Mucosa of rectum (tissue), 2 donors: ENCODE measurements around the gene ENTREP1.

Source experiments
- H3K27ac ChIP-seq, 2 donors: one replicate each; pipeline ENCODE4 v1.7.0; 2013; ENCODE audit warnings: inconsistent platforms in 2 of 2, low read depth in 2 of 2, low read length in 2 of 2
- H3K27me3 ChIP-seq, 2 donors: one replicate each; pipeline ENCODE4 v1.7.0; 2013; ENCODE audit warnings: low read length in 2 of 2; ENCODE audit not compliant: control insufficient read depth in 2 of 2, insufficient read depth in 2 of 2
- H3K36me3 ChIP-seq, 2 donors: one replicate each; pipeline ENCODE4 v1.7.0; 2013; ENCODE audit warnings: low read length in 2 of 2; ENCODE audit not compliant: control insufficient read depth in 2 of 2, insufficient read depth in 2 of 2
- H3K4me1 ChIP-seq, 2 donors: one replicate each; pipeline ENCODE4 v1.7.0; 2013; ENCODE audit warnings: low read length in 2 of 2, mild to moderate bottlenecking in 1 of 2; ENCODE audit not compliant: control insufficient read depth in 2 of 2, insufficient read depth in 2 of 2
- H3K4me3 ChIP-seq, 2 donors: one replicate each; pipeline ENCODE4 v1.7.0; 2013; ENCODE audit warnings: low read length in 2 of 2
- H3K9ac ChIP-seq, 2 donors: one replicate each; pipeline ENCODE4 v1.7.0; 2013; ENCODE audit warnings: low read length in 2 of 2, low read depth in 1 of 2, mild to moderate bottlenecking in 1 of 2
- H3K9me3 ChIP-seq, 2 donors: one replicate each; pipeline ENCODE4 v1.7.0; 2013; ENCODE audit warnings: low read length in 2 of 2; ENCODE audit not compliant: control insufficient read depth in 2 of 2
- donor health status: healthy.
- donor health status: Normal muscosa, but diverticular disease.

ENTREP1 gene

DNA sequence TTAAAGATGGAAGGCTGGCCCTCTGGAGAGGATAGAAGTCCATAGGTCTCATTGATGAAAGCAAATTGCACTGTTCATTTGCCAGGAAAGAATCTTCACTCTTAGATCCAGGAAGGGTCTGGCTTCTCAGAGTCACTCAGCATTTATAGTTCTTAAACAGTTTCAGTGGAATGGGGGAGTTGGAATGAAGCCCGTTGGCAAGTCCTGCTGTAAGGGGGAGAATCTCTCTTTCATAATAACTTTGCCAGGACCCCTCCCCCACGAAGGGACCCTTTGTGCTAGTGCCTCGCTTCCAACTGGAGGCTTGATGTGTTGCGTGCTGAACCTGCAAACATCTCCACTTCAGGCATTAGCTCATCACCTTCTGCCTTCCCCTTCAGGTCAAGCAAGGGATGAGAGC, 57.1 kb downstream of the ENTREP1 start:
- H3K36me3 ChIP-seq, result no peaks in the 10 kb centered on the region
- H3K27me3 ChIP-seq, result no peaks in the 10 kb centered on the region
- H3K9me3 ChIP-seq, result no peaks in the 10 kb centered on the region
- H3K27ac ChIP-seq, result no peak overlapping the region
- H3K9ac ChIP-seq, result no peak overlapping the region
- H3K4me3 ChIP-seq, result no peak overlapping the region
- no peaks in the 10 kb centered on the region for H3K4me1 ChIP-seq

- Histone ChIP-seq H3K27ac (no peak overlapping the region), H3K9ac (no peak overlapping the region), H3K9me3 (no peaks in the 10 kb centered on the region), H3K4me3 (no peak overlapping the region), H3K4me1 (no peaks in the 10 kb centered on the region), H3K27me3 (no peaks in the 10 kb centered on the region), H3K36me3 (no peaks in the 10 kb centered on the region)
Observed at GRCh38 chr9:69385581-69386033, 60.6 kb downstream of the ENTREP1 start.

DNA sequence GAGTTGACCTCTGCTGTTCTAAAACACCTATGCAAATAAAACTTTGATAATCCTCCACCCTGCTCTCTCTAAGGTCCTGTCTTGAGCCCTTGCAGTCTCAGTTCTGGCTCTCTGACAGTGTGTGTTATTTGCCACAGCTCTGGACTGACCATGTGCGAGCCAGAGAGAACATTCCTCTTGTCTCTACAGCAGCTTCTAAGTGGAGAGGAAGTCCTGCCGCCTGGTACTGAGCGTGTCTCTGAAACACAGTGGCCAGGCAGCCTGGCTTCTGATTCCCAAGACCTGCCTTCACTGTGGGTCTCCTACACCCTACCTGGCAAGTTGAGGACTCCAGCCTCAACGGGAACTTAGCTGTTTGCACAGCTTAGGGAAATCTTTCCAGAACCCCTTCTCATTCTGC, 61.6 kb downstream of the ENTREP1 start:
- Histone ChIP-seq H3K27me3 (no peaks in the 10 kb centered on the region), H3K27ac (no peak overlapping the region), H3K9me3 (no peaks in the 10 kb centered on the region), H3K36me3 (no peaks in the 10 kb centered on the region), H3K4me1 (peaks cover 0 to 2% of the 10 kb centered on the region in 2 donors), H3K4me3 (no peak overlapping the region), H3K9ac (no peak overlapping the region)

- H3K27ac ChIP-seq, result no peak overlapping the region
- H3K9me3 ChIP-seq, result no peaks in the 10 kb centered on the region
Observed at GRCh38 chr9:69388596-69388995, 63.6 kb downstream of the ENTREP1 start.

DNA sequence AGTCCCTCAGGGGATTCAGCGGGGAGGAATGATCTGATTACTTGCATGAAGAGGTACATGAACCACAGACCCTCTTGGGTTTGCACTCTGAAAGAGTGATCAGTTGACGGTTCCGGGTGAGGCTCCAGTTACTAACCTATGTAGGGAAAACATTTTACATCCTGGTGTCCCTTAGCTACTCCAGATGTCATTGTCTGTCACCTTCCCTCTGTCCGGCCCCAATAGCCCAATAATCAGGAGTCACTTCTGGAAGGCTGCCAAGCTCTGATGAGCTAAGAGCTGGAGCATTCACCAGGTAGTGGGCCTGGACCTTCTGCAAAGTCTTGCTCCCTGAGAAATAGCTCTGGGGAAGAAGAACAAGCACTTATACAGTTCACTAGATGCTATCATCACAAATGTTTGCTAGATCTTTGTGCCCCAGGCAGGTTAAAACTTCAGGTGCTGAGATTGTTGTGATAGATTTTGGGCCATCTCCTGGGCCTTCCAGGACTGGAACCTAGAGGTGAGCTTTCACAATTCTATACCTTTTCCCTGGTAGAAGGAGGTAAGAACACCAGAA, 64.5 kb downstream of the ENTREP1 start:
- Histone ChIP-seq H3K9me3 (no peaks in the 10 kb centered on the region), H3K27me3 (no peaks in the 10 kb centered on the region), H3K27ac (no peak overlapping the region), H3K4me3 (no peak overlapping the region), H3K36me3 (no peaks in the 10 kb centered on the region), H3K4me1 (peaks cover 0 to 4% of the 10 kb centered on the region in 2 donors), H3K9ac (no peak overlapping the region)

More at GRCh38 chr9:69388596-69388995, 63.6 kb downstream of the ENTREP1 start:
- Histone ChIP-seq H3K4me1 (peaks cover 0 to 4% of the 10 kb centered on the region in 2 donors), H3K4me3 (no peak overlapping the region), H3K27me3 (no peaks in the 10 kb centered on the region), H3K36me3 (no peaks in the 10 kb centered on the region), H3K9ac (no peak overlapping the region)

GRCh38 chr9:69391487-69391886, 66.5 kb downstream of the ENTREP1 start:
- no peak overlapping the region for H3K4me3 ChIP-seq
- no peak overlapping the region for H3K27ac ChIP-seq
- H3K9ac ChIP-seq, result no peak overlapping the region
- no peaks in the 10 kb centered on the region for H3K36me3 ChIP-seq
- no peaks in the 10 kb centered on the region for H3K27me3 ChIP-seq
- H3K9me3 ChIP-seq, result no peaks in the 10 kb centered on the region
- peaks cover 0 to 4% of the 10 kb centered on the region in 2 donors for H3K4me1 ChIP-seq

- H3K27me3 ChIP-seq, result no peaks in the 10 kb centered on the region
- H3K27ac ChIP-seq, result no peak overlapping the region
- H3K9me3 ChIP-seq, result no peaks in the 10 kb centered on the region
- no peak overlapping the region for H3K9ac ChIP-seq
- no peaks in the 10 kb centered on the region for H3K36me3 ChIP-seq
- no peak overlapping the region for H3K4me3 ChIP-seq
- H3K4me1 ChIP-seq, result peaks cover 0 to 4% of the 10 kb centered on the region in 2 donors
Observed at GRCh38 chr9:69391946-69392345, 66.9 kb downstream of the ENTREP1 start.

DNA sequence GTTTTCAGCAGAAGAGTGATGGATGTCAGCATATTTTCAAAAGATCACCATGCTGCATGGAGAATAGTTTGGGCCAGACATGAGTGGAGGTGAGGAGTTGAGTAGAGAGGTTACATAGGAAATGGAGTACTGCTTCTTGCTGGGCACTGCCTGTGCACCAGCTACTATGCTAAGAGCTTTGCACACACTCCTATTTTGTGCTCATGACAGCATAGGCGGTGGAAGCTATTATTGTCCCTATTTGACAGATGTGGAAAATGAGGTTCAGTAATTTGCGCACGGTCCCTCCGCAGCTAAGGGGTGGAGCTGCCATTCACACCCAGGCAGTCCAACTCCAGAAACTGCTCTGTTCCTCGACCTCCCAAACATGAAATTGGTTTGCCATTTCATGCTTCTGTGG, 67.8 kb downstream of the ENTREP1 start:
- Histone ChIP-seq H3K4me3 (no peak overlapping the region), H3K9me3 (no peaks in the 10 kb centered on the region), H3K9ac (no peak overlapping the region), H3K27me3 (no peaks in the 10 kb centered on the region), H3K4me1 (peaks cover 0 to 4% of the 10 kb centered on the region in 2 donors), H3K27ac (no peak overlapping the region), H3K36me3 (no peaks in the 10 kb centered on the region)

GRCh38 chr9:69393425-69393824, 68.4 kb downstream of the ENTREP1 start:
- H3K36me3 ChIP-seq, result no peaks in the 10 kb centered on the region
- no peak overlapping the region for H3K9ac ChIP-seq
- H3K4me3 ChIP-seq, result no peak overlapping the region
- no peaks in the 10 kb centered on the region for H3K9me3 ChIP-seq
- no peaks in the 10 kb centered on the region for H3K27me3 ChIP-seq
- H3K27ac ChIP-seq, result no peak overlapping the region
- peaks cover 0 to 4% of the 10 kb centered on the region in 2 donors for H3K4me1 ChIP-seq

GRCh38 chr9:69395718-69396117, 70.7 kb downstream of the ENTREP1 start:
- H3K27ac ChIP-seq, result no peak overlapping the region
- H3K4me3 ChIP-seq, result no peak overlapping the region
- H3K27me3 ChIP-seq, result no peaks in the 10 kb centered on the region
- no peaks in the 10 kb centered on the region for H3K9me3 ChIP-seq
- no peaks in the 10 kb centered on the region for H3K36me3 ChIP-seq
- H3K4me1 ChIP-seq, result peaks cover 0 to 4% of the 10 kb centered on the region in 2 donors
- H3K9ac ChIP-seq, result no peak overlapping the region

GRCh38 chr9:69396759-69397158, 71.7 kb downstream of the ENTREP1 start:
- Histone ChIP-seq H3K36me3 (no peaks in the 10 kb centered on the region), H3K4me3 (no peak overlapping the region), H3K9ac (no peak overlapping the region), H3K27ac (no peak overlapping the region), H3K27me3 (no peaks in the 10 kb centered on the region), H3K4me1 (peaks cover 0 to 1% of the 10 kb centered on the region in 2 donors), H3K9me3 (no peaks in the 10 kb centered on the region)
